ENCODE results near the gene SEPTIN5. TPM values are rescaled to one million over a fixed set of nuclear protein-coding genes. Genes with fewer than 3 reads are reported as not detected.
"Not testable (repeated sequence)": the region's sequence is repeated elsewhere in the genome, so short reads cannot be mapped to it uniquely, and the experiment has no call there.

The SEPTIN5 gene
- total and polyA plus RNA-seq, 4 experiments from 2014 or later: not detected

DNA sequence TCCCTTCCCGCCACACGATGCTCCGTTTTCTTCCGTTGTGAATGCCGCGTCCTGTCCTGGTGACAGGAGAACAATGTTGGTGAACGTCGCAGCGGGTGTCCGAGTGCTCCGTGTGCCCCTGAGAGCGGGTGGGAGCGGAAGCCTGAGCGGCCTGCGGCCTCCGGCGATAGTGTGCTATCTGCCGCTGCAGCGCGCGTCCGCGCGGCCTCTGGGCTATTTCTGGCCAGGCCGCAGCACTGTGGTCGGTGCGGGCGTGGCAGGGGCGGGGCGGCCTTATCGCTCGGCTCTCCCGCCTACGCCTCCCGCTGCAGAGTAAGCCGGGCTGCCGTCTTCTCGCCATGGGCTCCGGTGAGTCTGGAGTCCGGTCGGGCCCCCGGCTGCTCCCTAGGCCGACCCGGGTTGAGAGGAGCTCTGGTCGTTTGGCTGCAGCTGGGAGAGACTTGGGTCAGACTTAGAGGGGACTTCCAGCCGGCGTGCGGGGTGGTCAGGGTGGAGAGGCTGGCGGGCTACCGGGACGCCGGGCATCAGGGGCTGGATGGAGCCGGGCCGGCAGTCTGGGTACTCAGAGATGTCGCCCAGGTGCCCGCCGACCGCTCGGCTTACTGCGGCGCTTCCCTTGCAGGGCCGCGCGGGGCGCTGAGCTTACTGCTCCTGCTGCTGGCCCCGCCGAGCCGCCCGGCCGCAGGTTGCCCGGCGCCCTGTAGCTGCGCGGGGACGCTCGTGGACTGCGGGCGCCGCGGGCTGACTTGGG lies 9.1 kb downstream of the SEPTIN5 start, which contains the start of gene GP1BB:
GP1BB (plus strand) TSS at position 308 of the 751 bp plus-strand sequence; CDS start at position 339, 31 bp downstream.
- POLR2A ChIA-PET (ENCODE audit: partially characterized antibody): no interaction called here
- Mint-ChIP-seq H3K4me3 (peak within 1 kb of the TSS in 7 of 8 donors; percentile 2 to 70 (median 59)), H3K27ac (no peak within 1 kb of the TSS), H3K9me3 (peaks cover 0 to 4% (median 0%) of the 10 kb centered on the region in 8 donors), H3K27me3 (peaks cover 30 to 37% of the 10 kb centered on the region in 2 donors), H3K4me1 (peaks cover 2 to 36% (median 12%) of the 10 kb centered on the region in 4 donors), H3K36me3 (no peaks in the 10 kb centered on the region)
- H3K4me3 ChIP-seq (ENCODE audit: low read length in 2 of 2): peak within 1 kb of the TSS in 1 of 2 donors; percentile 6
- peak in 3 of 5 donors; percentile 15 to 37 (median 17) for DNase-seq
- no peaks in the 10 kb centered on the region for H3K36me3 ChIP-seq (ENCODE audit: insufficient read depth, low read length)
- H3K4me1 ChIP-seq (ENCODE audit: insufficient read depth, low read length): peaks cover 17% of the 10 kb centered on the region
- CTCF ChIA-PET (ENCODE audit: partially characterized antibody): no interaction called here
- peaks cover 5% of the 10 kb centered on the region for H3K27me3 ChIP-seq (ENCODE audit: insufficient read depth, low read length)
- no peak within 1 kb of the TSS for H3K27ac ChIP-seq (ENCODE audit: low read depth, low read length)
- no peaks in the 10 kb centered on the region for H3K9me3 ChIP-seq (ENCODE audit: control insufficient read depth in 1 of 2, low read length in 2 of 2)
- intact Hi-C loops (cut with micrococcal nuclease): no loop called here

- peak overlapping the region in 6 of 8 donors; percentile 20 to 63 (median 46) for H3K4me3 Mint-ChIP-seq
- no peak overlapping the region for H3K4me3 ChIP-seq (ENCODE audit: low read length in 2 of 2)
- POLR2A ChIA-PET (ENCODE audit: partially characterized antibody): no interaction called here
- H3K27ac ChIP-seq (ENCODE audit: low read depth, low read length): no peak overlapping the region
- peaks cover 2 to 35% (median 11%) of the 10 kb centered on the region in 4 donors for H3K4me1 Mint-ChIP-seq
- H3K27me3 Mint-ChIP-seq: peaks cover 29 to 36% of the 10 kb centered on the region in 2 donors
- peaks cover 9% of the 10 kb centered on the region for H3K4me1 ChIP-seq (ENCODE audit: insufficient read depth, low read length)
- CTCF ChIA-PET (ENCODE audit: partially characterized antibody): no interaction called here
- no peaks in the 10 kb centered on the region for H3K36me3 ChIP-seq (ENCODE audit: insufficient read depth, low read length)
- H3K27ac Mint-ChIP-seq: no peak overlapping the region
- peaks cover 0 to 4% (median 0%) of the 10 kb centered on the region in 8 donors for H3K9me3 Mint-ChIP-seq
- intact Hi-C loops (cut with micrococcal nuclease): no loop called here
- DNase-seq: peak in 1 of 5 donors; percentile 22
- H3K9me3 ChIP-seq (ENCODE audit: control insufficient read depth in 1 of 2, low read length in 2 of 2): no peaks in the 10 kb centered on the region
- H3K36me3 Mint-ChIP-seq: no peaks in the 10 kb centered on the region
- peaks cover 5% of the 10 kb centered on the region for H3K27me3 ChIP-seq (ENCODE audit: insufficient read depth, low read length)
These were observed 9.9 kb downstream of the SEPTIN5 start for GRCh38 chr22:19723983-19724827.

GRCh38 chr22:19724927-19725661 lies 10.8 kb downstream of the SEPTIN5 start:
- peak overlapping the region in 6 of 8 donors; percentile 7 to 63 (median 56) for H3K4me3 Mint-ChIP-seq
- no peaks in the 10 kb centered on the region for H3K36me3 ChIP-seq (ENCODE audit: insufficient read depth, low read length)
- peaks cover 0 to 4% (median 0%) of the 10 kb centered on the region in 8 donors for H3K9me3 Mint-ChIP-seq
- ChIA-PET CTCF (ENCODE audit: partially characterized antibody) (no interaction called here), POLR2A (ENCODE audit: partially characterized antibody) (no interaction called here)
- H3K27ac Mint-ChIP-seq: no peak overlapping the region
- intact Hi-C loops (cut with micrococcal nuclease): no loop called here
- H3K9me3 ChIP-seq (ENCODE audit: control insufficient read depth in 1 of 2, low read length in 2 of 2): no peaks in the 10 kb centered on the region
- peaks cover 27% of the 10 kb centered on the region in 2 donors for H3K27me3 Mint-ChIP-seq
- H3K4me3 ChIP-seq (ENCODE audit: low read length in 2 of 2): no peak overlapping the region
- H3K27me3 ChIP-seq (ENCODE audit: insufficient read depth, low read length): peaks cover 5% of the 10 kb centered on the region
- H3K27ac ChIP-seq (ENCODE audit: low read depth, low read length): no peak overlapping the region
- peaks cover 9% of the 10 kb centered on the region for H3K4me1 ChIP-seq (ENCODE audit: insufficient read depth, low read length)
- no peaks in the 10 kb centered on the region for H3K36me3 Mint-ChIP-seq
- H3K4me1 Mint-ChIP-seq: peaks cover 2 to 26% (median 9%) of the 10 kb centered on the region in 4 donors
- no peak for DNase-seq

DNA sequence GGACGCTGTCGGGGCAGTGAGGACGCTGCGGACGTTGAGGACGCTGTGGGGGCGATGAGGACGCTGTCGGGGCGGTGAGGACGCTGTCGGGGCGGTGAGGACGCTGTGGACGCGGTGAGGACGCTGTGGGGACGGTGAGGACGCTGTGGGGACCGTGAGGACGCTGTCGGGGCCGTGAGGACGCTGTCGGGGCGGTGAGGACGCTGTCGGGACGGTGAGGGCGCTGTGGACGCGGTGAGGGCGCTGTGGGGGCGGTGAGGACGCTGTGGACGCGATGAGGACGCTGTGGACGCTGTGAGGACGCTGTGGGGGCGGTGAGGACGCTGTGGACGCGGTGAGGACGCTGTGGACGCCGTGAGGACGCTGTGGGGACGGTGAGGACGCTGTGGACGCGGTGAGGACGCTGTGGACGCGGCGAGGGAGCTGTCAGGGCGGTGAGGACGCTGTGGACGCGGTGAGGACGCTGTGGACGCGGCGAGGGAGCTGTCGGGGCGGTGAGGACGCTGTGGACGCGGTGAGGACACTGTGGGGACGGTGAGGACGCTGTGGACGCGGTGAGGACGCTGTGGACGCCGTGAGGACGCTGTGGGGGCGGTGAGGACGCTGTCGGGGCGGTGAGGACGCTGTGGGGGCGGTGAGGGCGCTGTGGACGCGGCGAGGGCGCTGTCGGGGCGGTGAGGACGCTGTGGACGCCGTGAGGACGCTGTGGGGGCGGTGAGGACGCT lies 11.9 kb downstream of the SEPTIN5 start:
- H3K27me3 ChIP-seq (ENCODE audit: insufficient read depth, low read length); POLR2A ChIA-PET (ENCODE audit: partially characterized antibody); H3K4me3 Mint-ChIP-seq; H3K9me3 Mint-ChIP-seq; H3K27ac ChIP-seq (ENCODE audit: low read depth, low read length); H3K36me3 ChIP-seq (ENCODE audit: insufficient read depth, low read length); H3K4me3 ChIP-seq (ENCODE audit: low read length in 2 of 2); CTCF ChIA-PET (ENCODE audit: partially characterized antibody); H3K36me3 Mint-ChIP-seq; intact Hi-C loops (cut with micrococcal nuclease); DNase-seq; H3K9me3 ChIP-seq (ENCODE audit: control insufficient read depth in 1 of 2, low read length in 2 of 2): not testable (repeated sequence)
- H3K4me1 Mint-ChIP-seq: peaks cover 2 to 20% (median 12%) of the 10 kb centered on the region in 4 donors
- peaks cover 18 to 21% of the 10 kb centered on the region in 2 donors for H3K27me3 Mint-ChIP-seq
- peaks cover 20% of the 10 kb centered on the region for H3K4me1 ChIP-seq (ENCODE audit: insufficient read depth, low read length)
- H3K27ac Mint-ChIP-seq: peak overlapping the region in 1 of 7 donors; percentile 31

DNA sequence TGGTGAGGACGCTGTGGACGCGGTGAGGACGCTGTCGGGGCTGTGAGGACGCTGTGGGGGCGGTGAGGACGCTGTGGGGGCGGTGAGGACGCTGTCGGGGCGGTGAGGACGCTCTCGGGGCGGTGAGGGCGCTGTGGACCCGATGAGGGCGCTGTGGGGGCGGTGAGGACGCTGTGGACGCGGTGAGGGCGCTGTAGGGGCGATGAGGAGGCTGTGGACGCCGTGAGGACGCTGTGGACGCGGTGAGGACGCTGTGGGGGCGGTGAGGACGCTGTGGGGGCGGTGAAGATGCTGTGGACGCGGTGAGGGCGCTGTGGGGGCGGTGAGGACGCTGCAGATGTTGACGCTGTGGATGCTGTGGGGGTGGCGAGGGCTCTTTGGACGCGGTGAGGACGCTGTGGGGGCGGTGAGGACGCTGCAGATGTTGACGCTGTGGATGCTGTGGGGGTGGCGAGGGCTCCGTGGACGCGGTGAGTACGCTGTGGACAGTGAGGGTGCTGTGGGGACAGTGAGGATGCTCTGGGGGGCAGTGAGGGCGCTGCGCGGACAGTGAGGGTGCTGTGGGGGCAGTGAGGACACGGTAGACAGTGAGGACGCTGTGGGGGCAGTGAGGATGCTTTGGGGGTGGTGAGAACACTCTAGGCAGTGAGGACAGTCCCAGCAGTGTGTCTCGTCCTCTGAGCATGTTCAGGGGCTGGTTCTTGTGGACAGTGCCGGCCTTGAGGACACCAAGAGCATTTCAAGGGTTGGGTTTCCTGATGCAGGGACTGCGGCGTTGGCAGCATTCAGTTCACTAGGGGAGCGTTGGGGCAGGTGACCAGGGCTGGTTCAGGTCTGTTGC lies 13.2 kb downstream of the SEPTIN5 start:
- Mint-ChIP-seq H3K9me3 (peaks cover 0 to 4% (median 0%) of the 10 kb centered on the region in 8 donors), H3K4me1 (peaks cover 2 to 19% (median 11%) of the 10 kb centered on the region in 4 donors), H3K27ac (peak overlapping the region in 1 of 7 donors; percentile 23), H3K27me3 (peaks cover 14 to 15% of the 10 kb centered on the region in 2 donors), H3K36me3 (no peaks in the 10 kb centered on the region), H3K4me3 (peak overlapping the region in 1 of 8 donors; percentile 52)
- H3K27me3 ChIP-seq (ENCODE audit: insufficient read depth, low read length): peaks cover 5% of the 10 kb centered on the region
- no peak overlapping the region for H3K27ac ChIP-seq (ENCODE audit: low read depth, low read length)
- H3K36me3 ChIP-seq (ENCODE audit: insufficient read depth, low read length): no peaks in the 10 kb centered on the region
- H3K9me3 ChIP-seq (ENCODE audit: control insufficient read depth in 1 of 2, low read length in 2 of 2): no peaks in the 10 kb centered on the region
- no peak overlapping the region for H3K4me3 ChIP-seq (ENCODE audit: low read length in 2 of 2)
- CTCF ChIA-PET (ENCODE audit: partially characterized antibody): no interaction called here
- DNase-seq: no peak
- intact Hi-C loops (cut with micrococcal nuclease): no loop called here
- POLR2A ChIA-PET (ENCODE audit: partially characterized antibody): no interaction called here
- H3K4me1 ChIP-seq (ENCODE audit: insufficient read depth, low read length): peaks cover 19% of the 10 kb centered on the region

- intact Hi-C loops (cut with micrococcal nuclease): no loop called here
- CTCF ChIA-PET (ENCODE audit: partially characterized antibody): interaction anchor here (4.9 kb wide), 1 partner anchor 176 kb away, joined by 34 read pairs; no protein-coding TSS in a partner anchor
These were observed 14.0 kb downstream of the SEPTIN5 start for GRCh38 chr22:19728271-19728670.

More at GRCh38 chr22:19728271-19728670, 14.0 kb downstream of the SEPTIN5 start:
- POLR2A ChIA-PET (ENCODE audit: partially characterized antibody): no interaction called here
- Histone ChIP-seq H3K27me3 (ENCODE audit: insufficient read depth, low read length) (peaks cover 5% of the 10 kb centered on the region), H3K36me3 (ENCODE audit: insufficient read depth, low read length) (no peaks in the 10 kb centered on the region), H3K9me3 (ENCODE audit: control insufficient read depth in 1 of 2, low read length in 2 of 2) (no peaks in the 10 kb centered on the region), H3K4me1 (ENCODE audit: insufficient read depth, low read length) (peaks cover 11% of the 10 kb centered on the region), H3K27ac (ENCODE audit: low read depth, low read length) (no peak overlapping the region), H3K4me3 (ENCODE audit: low read length in 2 of 2) (no peak overlapping the region)
- Mint-ChIP-seq H3K36me3 (no peaks in the 10 kb centered on the region), H3K27ac (no peak overlapping the region), H3K4me1 (peaks cover 0 to 16% (median 7%) of the 10 kb centered on the region in 4 donors), H3K27me3 (peaks cover 11 to 12% of the 10 kb centered on the region in 2 donors), H3K4me3 (no peak overlapping the region), H3K9me3 (peaks cover 0 to 4% (median 0%) of the 10 kb centered on the region in 8 donors)
- DNase-seq: no peak
